Thymus (tissue), 11 donors: ENCODE measurements around the gene CGB1. TPM values are rescaled to one million over a fixed set of nuclear protein-coding genes. Genes with fewer than 3 reads are reported as not detected.

Experiments
- DNase-seq, 9 donors: peaks; one replicate each; pipeline ENCODE4 v3.0.0-alpha.2; 2013; ENCODE audit warnings: low spot score in 9 of 9, low read depth in 6 of 9, missing footprints in 1 of 9
- H3K27ac ChIP-seq, 2 donors: one replicate each; pipeline ENCODE4 v1.5.1; 2013; ENCODE audit warnings: control low read depth in 1 of 2, low read depth in 1 of 2, low read length in 1 of 2, mild to moderate bottlenecking in 1 of 2, moderate library complexity in 1 of 2
- H3K27me3 ChIP-seq, 2 donors: one replicate each; pipeline ENCODE4 v1.5.1; 2013; ENCODE audit warnings: low read length in 1 of 2; ENCODE audit not compliant: control insufficient read depth in 2 of 2, insufficient read depth in 1 of 2
- H3K36me3 ChIP-seq, 2 donors: one replicate each; pipeline ENCODE4 v1.5.1; 2013; ENCODE audit warnings: low read length in 1 of 2, mild to moderate bottlenecking in 1 of 2, moderate library complexity in 1 of 2; ENCODE audit not compliant: control insufficient read depth in 2 of 2, insufficient read depth in 2 of 2
- H3K4me1 ChIP-seq, 2 donors: one replicate each; pipeline ENCODE4 v1.5.1; 2013; ENCODE audit warnings: low read length in 2 of 2; ENCODE audit not compliant: control insufficient read depth in 2 of 2, insufficient read depth in 2 of 2
- H3K4me3 ChIP-seq, 2 donors: one replicate each; pipeline ENCODE4 v1.5.1; 2013; ENCODE audit warnings: low read length in 2 of 2, control low read depth in 1 of 2, mild to moderate bottlenecking in 1 of 2
- H3K9me3 ChIP-seq, 2 donors: one replicate each; pipeline ENCODE4 v1.5.1; 2013; ENCODE audit warnings: low read length in 1 of 2, mild to moderate bottlenecking in 1 of 2; ENCODE audit not compliant: control insufficient read depth in 2 of 2, insufficient read depth in 1 of 2
- whole genome bisulfite sequencing: extraction: QIAGEN DNeasy Blood & Tissue Kit; methylation state at CpG from one replicate; pipeline ENCODE4 v1.1.7; 2013; 5-methylcytosine and 5-hydroxymethylcytosine counted together
- polyA plus RNA-seq: library from polyadenylated mRNA; stranded (reverse); fragments of 200-250 nt; gene quantifications from one replicate; pipeline ENCODE4 v1.2.3, GENCODE V29; 2013
- total RNA-seq: library from RNA; stranded (reverse); fragments of 120-200 nt; gene quantifications from one replicate; pipeline ENCODE4 v1.2.4, GENCODE V29; 2013
- donor health status: healthy.

The CGB1 gene
- total and polyA plus RNA-seq, 2 donors: not detected

- DNase-seq: no peak
- Histone ChIP-seq H3K9me3 (no peaks in the 10 kb centered on the region), H3K4me1 (peaks cover 8 to 13% of the 10 kb centered on the region in 2 donors), H3K36me3 (peaks cover 40 to 51% of the 10 kb centered on the region in 2 donors), H3K27me3 (no peaks in the 10 kb centered on the region), H3K4me3 (no peak overlapping the region), H3K27ac (no peak overlapping the region)
- 97% methylated on average over 7 of the region's 7 CpGs for WGBS
Observed at GRCh38 chr19:48987323-48987722, 49.4 kb downstream of the CGB1 start.

DNA sequence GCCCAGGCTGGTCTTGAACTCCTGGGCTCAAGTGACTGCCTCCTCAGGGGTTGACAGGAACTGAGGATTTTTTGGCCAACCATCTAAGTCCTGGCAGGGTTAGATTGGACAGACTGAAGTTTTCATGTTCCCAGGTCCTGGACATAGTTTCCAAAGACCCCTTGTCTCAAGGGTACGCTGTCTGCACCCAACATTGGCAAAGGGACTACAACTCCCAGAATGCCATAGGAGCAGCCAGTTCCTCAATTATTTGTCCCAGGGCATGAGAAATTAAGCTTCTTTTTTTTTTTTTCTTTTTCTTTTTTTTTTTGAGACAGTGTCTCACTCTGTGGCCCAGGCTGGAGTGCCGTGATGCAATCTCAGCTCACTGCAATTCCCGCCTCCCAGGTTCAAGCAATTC is 50.5 kb downstream of the CGB1 start:
- Histone ChIP-seq H3K27ac (no peak overlapping the region), H3K27me3 (no peaks in the 10 kb centered on the region), H3K9me3 (no peaks in the 10 kb centered on the region), H3K36me3 (peaks cover 46 to 62% of the 10 kb centered on the region in 2 donors), H3K4me1 (peaks cover 0 to 3% of the 10 kb centered on the region in 2 donors), H3K4me3 (no peak overlapping the region)
- 98% methylated on average over 3 of the region's 3 CpGs for WGBS
- no peak for DNase-seq

- DNase-seq: no peak
Observed at GRCh38 chr19:48985711-48986110, 51.0 kb downstream of the CGB1 start.

More at GRCh38 chr19:48985711-48986110, 51.0 kb downstream of the CGB1 start:
- no peak overlapping the region for H3K4me3 ChIP-seq
- H3K9me3 ChIP-seq: no peaks in the 10 kb centered on the region
- no peaks in the 10 kb centered on the region for H3K27me3 ChIP-seq
- no peaks in the 10 kb centered on the region for H3K4me1 ChIP-seq
- H3K36me3 ChIP-seq: peaks cover 46 to 58% of the 10 kb centered on the region in 2 donors
- WGBS: 98% methylated on average over 13 of the region's 13 CpGs
- no peak overlapping the region for H3K27ac ChIP-seq

Other genes starting within 250 kb of the CGB1 start
- gene BCAT2, start 225.9 kb downstream of the CGB1 start, total RNA-seq: 18.9 TPM
- 37.5 TPM for gene BCAT2, start 225.9 kb downstream of the CGB1 start, polyA plus RNA-seq
- gene HSD17B14, start 200.4 kb downstream of the CGB1 start, total RNA-seq: 9.9 TPM
- gene HSD17B14, start 200.4 kb downstream of the CGB1 start, polyA plus RNA-seq: 20.4 TPM
- 4.1 TPM for gene PLEKHA4, start 168.3 kb downstream of the CGB1 start, total RNA-seq
- gene PLEKHA4, start 168.3 kb downstream of the CGB1 start, polyA plus RNA-seq: 17.3 TPM
- 12.1 TPM for gene PPP1R15A, start 164.5 kb downstream of the CGB1 start, total RNA-seq
- 40.0 TPM for gene PPP1R15A, start 164.5 kb downstream of the CGB1 start, polyA plus RNA-seq
- gene TULP2, start 138.2 kb downstream of the CGB1 start, total RNA-seq: not detected
- 0.02 TPM for gene TULP2, start 138.2 kb downstream of the CGB1 start, polyA plus RNA-seq
- 42.3 TPM for gene NUCB1, start 136.6 kb downstream of the CGB1 start, total RNA-seq
- gene NUCB1, start 136.6 kb downstream of the CGB1 start, polyA plus RNA-seq: 119 TPM
- 0.28 TPM for gene DHDH, start 103.2 kb downstream of the CGB1 start, total RNA-seq
- 1.0 TPM for gene DHDH, start 103.2 kb downstream of the CGB1 start, polyA plus RNA-seq
- gene BAX, start 82.0 kb downstream of the CGB1 start, total RNA-seq: 62.6 TPM
- 126 TPM for gene BAX, start 82.0 kb downstream of the CGB1 start, polyA plus RNA-seq
- gene FTL, start 71.6 kb downstream of the CGB1 start, total RNA-seq: 1,031 TPM
- 8,316 TPM for gene FTL, start 71.6 kb downstream of the CGB1 start, polyA plus RNA-seq
- 14.0 TPM for gene GYS1, start 43.6 kb downstream of the CGB1 start, total RNA-seq
- gene GYS1, start 43.6 kb downstream of the CGB1 start, polyA plus RNA-seq: 22.2 TPM
- gene RUVBL2, start 43.0 kb downstream of the CGB1 start, total RNA-seq: 107 TPM
- gene RUVBL2, start 43.0 kb downstream of the CGB1 start, polyA plus RNA-seq: 52.0 TPM
- gene LHB, start 19.8 kb downstream of the CGB1 start, total RNA-seq: not detected
- 1.2 TPM for gene LHB, start 19.8 kb downstream of the CGB1 start, polyA plus RNA-seq
- gene CGB3, start 12.6 kb downstream of the CGB1 start, total RNA-seq: 0.14 TPM
- 0.37 TPM for gene CGB3, start 12.6 kb downstream of the CGB1 start, polyA plus RNA-seq
- gene CGB2, start 5.0 kb downstream of the CGB1 start, total RNA-seq: not detected
- gene CGB2, start 5.0 kb downstream of the CGB1 start, polyA plus RNA-seq: 0.11 TPM
- 0.19 TPM for gene CGB5, start 7.0 kb upstream of the CGB1 start, total RNA-seq
- 0.98 TPM for gene CGB5, start 7.0 kb upstream of the CGB1 start, polyA plus RNA-seq
- 0.14 TPM for gene CGB8, start 12.2 kb upstream of the CGB1 start, total RNA-seq
- 0.27 TPM for gene CGB8, start 12.2 kb upstream of the CGB1 start, polyA plus RNA-seq
- gene CGB7, start 20.9 kb upstream of the CGB1 start, total RNA-seq: 0.33 TPM
- 6.7 TPM for gene CGB7, start 20.9 kb upstream of the CGB1 start, polyA plus RNA-seq
- gene NTF4, start 27.9 kb upstream of the CGB1 start, total RNA-seq: 6.7 TPM
- gene NTF4, start 27.9 kb upstream of the CGB1 start, polyA plus RNA-seq: 30.1 TPM
- not detected for gene KCNA7, start 35.8 kb upstream of the CGB1 start, total RNA-seq
- gene KCNA7, start 35.8 kb upstream of the CGB1 start, polyA plus RNA-seq: 0.05 TPM
- gene SNRNP70, start 48.6 kb upstream of the CGB1 start, total RNA-seq: 142 TPM
- gene SNRNP70, start 48.6 kb upstream of the CGB1 start, polyA plus RNA-seq: 419 TPM
- 3.5 TPM for gene LIN7B, start 77.5 kb upstream of the CGB1 start, total RNA-seq
- gene LIN7B, start 77.5 kb upstream of the CGB1 start, polyA plus RNA-seq: 9.0 TPM
- 2.7 TPM for gene C19orf73, start 82.2 kb upstream of the CGB1 start, total RNA-seq
- gene C19orf73, start 82.2 kb upstream of the CGB1 start, polyA plus RNA-seq: 4.0 TPM
- gene PPFIA3, start 82.6 kb upstream of the CGB1 start, total RNA-seq: 7.0 TPM
- gene PPFIA3, start 82.6 kb upstream of the CGB1 start, polyA plus RNA-seq: 14.1 TPM
- gene HRC, start 118.5 kb upstream of the CGB1 start, total RNA-seq: 1.3 TPM
- gene HRC, start 118.5 kb upstream of the CGB1 start, polyA plus RNA-seq: 1.1 TPM
- 3.7 TPM for gene TRPM4, start 120.9 kb upstream of the CGB1 start, total RNA-seq
- gene TRPM4, start 120.9 kb upstream of the CGB1 start, polyA plus RNA-seq: 7.6 TPM